ENCODE data around the gene SMPD2. TPM values are rescaled to one million over a fixed set of nuclear protein-coding genes. Genes with fewer than 3 reads are reported as not detected.

SMPD2 gene
- 1 to 10 TPM; 5.5 TPM for total RNA-seq

GRCh38 chr6:109440331-109441068, at the start of gene SMPD2, which contains the start of gene PPIL6:
SMPD2 (plus strand) TSS chr6:109440724; CDS start chr6:109441122, 398 bp downstream.
PPIL6 (minus strand) TSS chr6:109440628; CDS start chr6:109440590, 38 bp downstream.
- H3K9me3 ChIP-seq = no peaks in the 10 kb centered on the region
- TF ChIP-seq CTCF (IDR thresholded peaks at IDR 0.05) = peak; percentile 28 to 46
- H3K27me3 ChIP-seq = no peaks in the 10 kb centered on the region
- peak within 1 kb of the TSS; percentile 85 to 86 for H3K27ac ChIP-seq
- peaks cover 0 to 20% of the 10 kb centered on the region in 2 donors for H3K4me1 ChIP-seq
- peak; percentile 88 for DNase-seq (ENCODE audit: low spot score)
- H3K4me3 ChIP-seq = peak within 1 kb of the TSS; percentile 69 to 90
- peaks cover 5% of the 10 kb centered on the region for H3K36me3 ChIP-seq

- Histone ChIP-seq H3K9me3 (no peaks in the 10 kb centered on the region), H3K4me1 (no peaks in the 10 kb centered on the region), H3K36me3 (no peaks in the 10 kb centered on the region), H3K4me3 (no peak overlapping the region), H3K27me3 (no peaks in the 10 kb centered on the region), H3K27ac (no peak overlapping the region)
- no peak for DNase-seq (ENCODE audit: low spot score)
- TF ChIP-seq CTCF (IDR thresholded peaks at IDR 0.05) = no peak
These were observed 47.2 kb upstream of the SMPD2 start for GRCh38 chr6:109393157-109393885.

GRCh38 chr6:109393886-109394281, 46.6 kb upstream of the SMPD2 start:
- no peaks in the 10 kb centered on the region for H3K9me3 ChIP-seq
- H3K36me3 ChIP-seq = no peaks in the 10 kb centered on the region
- no peaks in the 10 kb centered on the region for H3K27me3 ChIP-seq
- no peak overlapping the region for H3K4me3 ChIP-seq
- no peak overlapping the region for H3K27ac ChIP-seq
- no peaks in the 10 kb centered on the region for H3K4me1 ChIP-seq
- DNase-seq (ENCODE audit: low spot score) = no peak
- no peak for TF ChIP-seq CTCF (IDR thresholded peaks at IDR 0.05)

- no peaks in the 10 kb centered on the region for H3K36me3 ChIP-seq
- TF ChIP-seq CTCF (IDR thresholded peaks at IDR 0.05) = no peak
These were observed 44.3 kb upstream of the SMPD2 start for GRCh38 chr6:109396046-109396718.

GRCh38 chr6:109397020-109397419, 43.5 kb upstream of the SMPD2 start:
- Histone ChIP-seq H3K4me3 (no peak overlapping the region), H3K4me1 (no peaks in the 10 kb centered on the region), H3K9me3 (no peaks in the 10 kb centered on the region), H3K27me3 (no peaks in the 10 kb centered on the region), H3K27ac (no peak overlapping the region), H3K36me3 (no peaks in the 10 kb centered on the region)
- DNase-seq (ENCODE audit: low spot score) = no peak
- peak in 1 of 2 donors; percentile 35 for TF ChIP-seq CTCF (IDR thresholded peaks at IDR 0.05)

More at GRCh38 chr6:109396046-109396718, 44.3 kb upstream of the SMPD2 start:
- Histone ChIP-seq H3K4me1 (no peaks in the 10 kb centered on the region), H3K4me3 (no peak overlapping the region), H3K27me3 (no peaks in the 10 kb centered on the region), H3K27ac (no peak overlapping the region), H3K9me3 (no peaks in the 10 kb centered on the region)
- DNase-seq (ENCODE audit: low spot score) = no peak

All from right atrium auricular region (tissue), 2 donors.